Keratinocyte (primary cell): ENCODE results near the gene MTHFR. TPM values are rescaled to one million over a fixed set of nuclear protein-coding genes. Genes with fewer than 3 reads are reported as not detected.

Experiments used
- DNase-seq: peaks from one replicate; pipeline ENCODE4 v3.0.0-alpha.2; 2011; ENCODE audit warnings: low read depth, missing footprints, low spot score
- FAIRE-seq: peaks from 2 replicates; lab custom pipeline; 2011; peaks lifted over from hg19 to GRCh38; lab: Jason Lieb, UNC
- H2AFZ ChIP-seq: 2 replicates; pipeline ENCODE4 v1.6.0; 2012; ENCODE audit warnings: low read length, control low read depth, inconsistent platforms; ENCODE audit not compliant: control insufficient read depth
- H3K27ac ChIP-seq: 2 replicates; pipeline ENCODE4 v1.5.1; 2011; ENCODE audit warnings: low read length; ENCODE audit not compliant: control insufficient read depth, insufficient read depth
- H3K27me3 ChIP-seq: 3 replicates; pipeline ENCODE4 v1.6.0; 2011; ENCODE audit warnings: low read length; ENCODE audit not compliant: control insufficient read depth, insufficient read depth; ENCODE audit errors: extremely low read depth
- H3K36me3 ChIP-seq, 2 experiments: 2 replicates in 1 of 2; 3 replicates in 1 of 2; pipeline ENCODE4 v1.5.1; 2011; ENCODE audit warnings: low read length in 2 of 2, mild to moderate bottlenecking in 1 of 2; ENCODE audit not compliant: control insufficient read depth in 2 of 2, insufficient read depth in 2 of 2; ENCODE audit errors: extremely low read depth in 1 of 2
- H3K4me1 ChIP-seq: 3 replicates; pipeline ENCODE4 v1.5.1; 2011; ENCODE audit warnings: low read length; ENCODE audit not compliant: control insufficient read depth, insufficient read depth; ENCODE audit errors: extremely low read depth
- H3K4me2 ChIP-seq: 3 replicates; pipeline ENCODE4 v1.6.0; 2011; ENCODE audit warnings: low read depth, low read length; ENCODE audit not compliant: control insufficient read depth, insufficient read depth; ENCODE audit errors: extremely low read depth
- H3K4me3 ChIP-seq, 3 experiments: fragments of 200-600 bp in 1 of 3; sonication (generic) in 1 of 3; 2 replicates in 2 of 3; 3 replicates in 1 of 3; pipeline ENCODE4 v1.5.1; 2011 to 2016; ENCODE audit warnings: low read length in 3 of 3, mild to moderate bottlenecking in 3 of 3, control low read depth in 2 of 3, inconsistent platforms in 1 of 3, low read depth in 1 of 3, mixed read lengths in 1 of 3, mixed run types in 1 of 3, moderate library complexity in 1 of 3; ENCODE audit not compliant: control insufficient read depth in 2 of 3, insufficient read depth in 2 of 3; ENCODE audit errors: extremely low read depth in 1 of 3
- H3K79me2 ChIP-seq: 2 replicates; pipeline ENCODE4 v1.6.0; 2012; ENCODE audit warnings: low read length; ENCODE audit not compliant: control insufficient read depth, insufficient read depth
- H3K9ac ChIP-seq: 3 replicates; pipeline ENCODE4 v1.6.0; 2011; ENCODE audit warnings: low read length; ENCODE audit not compliant: control insufficient read depth, insufficient read depth; ENCODE audit errors: extremely low read depth
- H3K9me1 ChIP-seq: 3 replicates; pipeline ENCODE4 v1.6.0; 2011; ENCODE audit warnings: low read length; ENCODE audit not compliant: control insufficient read depth, insufficient read depth; ENCODE audit errors: extremely low read depth
- H3K9me3 ChIP-seq: 2 replicates; pipeline ENCODE4 v1.5.1; 2012; ENCODE audit warnings: low read depth, low read length; ENCODE audit not compliant: control insufficient read depth
- H4K20me1 ChIP-seq: 3 replicates; pipeline ENCODE4 v1.6.0; 2011; ENCODE audit warnings: low read length; ENCODE audit not compliant: control insufficient read depth, insufficient read depth; ENCODE audit errors: extremely low read depth
- EZH2 ChIP-seq: IDR thresholded peaks from one replicate; pipeline ENCODE4 v1.6.1; 2012; ENCODE audit warnings: inconsistent platforms, mild to moderate bottlenecking, low read length, moderate library complexity
- dilution Hi-C: fragments of 300-500 bp; cut with MboI; formaldehyde crosslinking; loops from one replicate; pipeline ENCODE4 v1.7.0; 2020; ENCODE audit warnings: low sequenced_read_pairs; ENCODE audit not compliant: extremely low pct_ligation_motif_present
- polyA plus RNA-seq, 5 experiments: library from polyadenylated mRNA; depleted of rRNA in 3 of 5; stranded (reverse) in 3 of 5; stranded (forward) in 1 of 5; unstranded in 1 of 5; fragments of >200 nt; gene quantifications; 1 replicate in 1 of 5; 2 replicates in 3 of 5; 3 replicates in 1 of 5; pipeline versions ENCODE4 v1.2.1 to v1.2.3, GENCODE V29; 2011 to 2012; ENCODE audit warnings: missing spikeins in 2 of 5, low read depth in 1 of 5, low replicate concordance in 1 of 5
- TF ChIP-seq, protein P1 (sequence below), 3 experiments: IDR thresholded peaks in 1 of 3; conservative IDR thresholded peaks in 1 of 3; optimal IDR thresholded peaks in 1 of 3; 2 replicates in 2 of 3; 3 replicates in 1 of 3; pipeline versions ENCODE3 to v1.5.1; 2011; ENCODE audit warnings: low read length in 3 of 3, mild to moderate bottlenecking in 3 of 3, moderate library complexity in 2 of 3, control low read depth in 1 of 3, inconsistent platforms in 1 of 3; ENCODE audit not compliant: insufficient read depth in 2 of 3; ENCODE audit errors: extremely low read depth in 1 of 3

MTHFR gene
- polyA plus RNA-seq, 1 donor (not counting 4 experiments of a cell fraction or from before 2014, with no cell fraction given) = 5.2 TPM

DNA sequence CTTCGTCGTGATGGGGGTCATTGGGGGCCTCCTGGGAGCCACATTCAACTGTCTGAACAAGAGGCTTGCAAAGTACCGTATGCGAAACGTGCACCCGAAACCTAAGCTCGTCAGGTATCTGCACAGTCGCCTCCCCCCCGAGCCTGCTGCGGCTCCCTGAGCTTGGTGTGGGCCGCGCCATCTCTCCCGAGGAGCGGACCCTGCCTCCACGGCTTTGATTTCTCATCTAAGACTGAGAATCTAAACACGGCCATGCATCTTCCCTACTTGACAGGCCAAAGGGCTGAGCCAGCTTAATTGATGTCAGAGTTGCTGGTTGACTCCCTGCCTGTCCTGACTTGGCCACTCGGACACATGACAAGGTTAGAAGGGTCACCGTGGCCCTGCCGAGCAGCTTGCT lies 22.7 kb upstream of the MTHFR start:
- H3K27me3 ChIP-seq = no peaks in the 10 kb centered on the region
- FAIRE-seq (no peak), DNase-seq (no peak)
- H4K20me1 ChIP-seq = no peaks in the 10 kb centered on the region
- no peak overlapping the region for H3K4me2 ChIP-seq
- dilution Hi-C loops = no loop called here
- H3K4me3 ChIP-seq = no peak overlapping the region
- peaks cover 56 to 58% of the 10 kb centered on the region in 2 experiments for H3K36me3 ChIP-seq
- H3K27ac ChIP-seq = no peak overlapping the region
- no peaks in the 10 kb centered on the region for H3K9me3 ChIP-seq
- TF ChIP-seq, protein P1, sequence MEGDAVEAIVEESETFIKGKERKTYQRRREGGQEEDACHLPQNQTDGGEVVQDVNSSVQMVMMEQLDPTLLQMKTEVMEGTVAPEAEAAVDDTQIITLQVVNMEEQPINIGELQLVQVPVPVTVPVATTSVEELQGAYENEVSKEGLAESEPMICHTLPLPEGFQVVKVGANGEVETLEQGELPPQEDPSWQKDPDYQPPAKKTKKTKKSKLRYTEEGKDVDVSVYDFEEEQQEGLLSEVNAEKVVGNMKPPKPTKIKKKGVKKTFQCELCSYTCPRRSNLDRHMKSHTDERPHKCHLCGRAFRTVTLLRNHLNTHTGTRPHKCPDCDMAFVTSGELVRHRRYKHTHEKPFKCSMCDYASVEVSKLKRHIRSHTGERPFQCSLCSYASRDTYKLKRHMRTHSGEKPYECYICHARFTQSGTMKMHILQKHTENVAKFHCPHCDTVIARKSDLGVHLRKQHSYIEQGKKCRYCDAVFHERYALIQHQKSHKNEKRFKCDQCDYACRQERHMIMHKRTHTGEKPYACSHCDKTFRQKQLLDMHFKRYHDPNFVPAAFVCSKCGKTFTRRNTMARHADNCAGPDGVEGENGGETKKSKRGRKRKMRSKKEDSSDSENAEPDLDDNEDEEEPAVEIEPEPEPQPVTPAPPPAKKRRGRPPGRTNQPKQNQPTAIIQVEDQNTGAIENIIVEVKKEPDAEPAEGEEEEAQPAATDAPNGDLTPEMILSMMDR (optimal IDR thresholded peaks at IDR 0.05 in 1 of 3, IDR thresholded peaks at IDR 0.05 in 1 of 3, conservative IDR thresholded peaks at IDR 0.05 in 1 of 3; ENCODE audit: extremely low read depth in 1 of 3, insufficient read depth in 2 of 3, low read length in 3 of 3) = no peak
- no peak for TF ChIP-seq EZH2
- no peak overlapping the region for H3K9ac ChIP-seq
- no peak overlapping the region for H2AFZ ChIP-seq
- no peaks in the 10 kb centered on the region for H3K79me2 ChIP-seq
- no peaks in the 10 kb centered on the region for H3K9me1 ChIP-seq
- no peaks in the 10 kb centered on the region for H3K4me1 ChIP-seq

DNA sequence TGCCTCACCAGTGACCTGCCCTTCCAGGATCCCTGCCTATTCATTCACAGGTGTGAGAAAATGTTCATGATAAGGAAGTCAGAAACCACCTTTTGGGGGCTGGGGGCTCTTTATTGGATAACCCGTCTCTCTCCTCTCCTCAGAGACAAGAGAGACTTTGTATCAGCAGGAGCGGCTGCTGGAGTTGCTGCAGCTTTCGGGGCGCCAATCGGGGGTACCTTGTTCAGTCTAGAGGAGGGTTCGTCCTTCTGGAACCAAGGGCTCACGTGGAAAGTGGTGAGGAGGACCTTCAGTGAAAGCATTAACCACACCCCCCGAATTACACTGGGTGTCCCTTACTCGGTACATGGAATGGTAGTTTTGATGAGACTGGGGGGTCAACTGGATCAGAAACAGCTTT lies 21.2 kb upstream of the MTHFR start:
- Histone ChIP-seq H3K4me3 (no peak overlapping the region), H3K27me3 (no peaks in the 10 kb centered on the region), H3K9ac (no peak overlapping the region), H3K9me1 (no peaks in the 10 kb centered on the region), H3K4me2 (no peak overlapping the region), H3K4me1 (no peaks in the 10 kb centered on the region), H2AFZ (no peak overlapping the region), H3K9me3 (no peaks in the 10 kb centered on the region), H3K79me2 (no peaks in the 10 kb centered on the region), H3K36me3 (peaks cover 47 to 57% of the 10 kb centered on the region in 2 experiments), H4K20me1 (no peaks in the 10 kb centered on the region), H3K27ac (no peak overlapping the region)
- no peak for TF ChIP-seq EZH2
- FAIRE-seq (no peak), DNase-seq (no peak)
- dilution Hi-C loops = no loop called here

DNA sequence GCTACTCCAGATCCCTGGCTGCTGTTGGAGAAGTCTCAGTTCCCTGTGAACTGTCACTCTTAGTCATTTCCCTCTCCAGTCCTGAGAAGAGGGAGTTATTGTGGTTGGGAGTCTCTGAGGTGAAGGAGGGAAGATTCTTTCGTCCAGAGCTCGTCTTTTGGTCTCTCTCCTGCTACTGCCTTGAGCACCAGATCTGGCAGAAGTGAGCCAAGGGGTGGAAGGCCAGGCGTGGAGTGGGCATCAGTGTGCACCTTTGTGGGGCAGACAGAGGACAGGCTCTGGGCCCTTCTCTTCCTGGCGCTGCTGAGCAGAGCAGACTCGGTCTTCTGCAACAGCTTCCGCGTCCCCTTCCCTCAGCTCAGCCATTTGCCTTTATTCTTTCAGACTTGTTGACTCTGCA lies 19.4 kb upstream of the MTHFR start:
- H3K9me1 ChIP-seq = no peaks in the 10 kb centered on the region
- no peak overlapping the region for H3K4me2 ChIP-seq
- no peak overlapping the region for H3K27ac ChIP-seq
- no peaks in the 10 kb centered on the region for H3K27me3 ChIP-seq
- no peak for TF ChIP-seq EZH2
- TF ChIP-seq, protein P1 (optimal IDR thresholded peaks at IDR 0.05 in 1 of 3, IDR thresholded peaks at IDR 0.05 in 1 of 3, conservative IDR thresholded peaks at IDR 0.05 in 1 of 3; ENCODE audit: extremely low read depth in 1 of 3, insufficient read depth in 2 of 3, low read length in 3 of 3) = no peak
- FAIRE-seq (no peak), DNase-seq (no peak)
- no peaks in the 10 kb centered on the region for H3K79me2 ChIP-seq
- H3K9me3 ChIP-seq = no peaks in the 10 kb centered on the region
- peaks cover 7% of the 10 kb centered on the region for H3K4me1 ChIP-seq
- H3K36me3 ChIP-seq = peaks cover 47 to 48% of the 10 kb centered on the region in 2 experiments
- H3K4me3 ChIP-seq = no peak overlapping the region
- H2AFZ ChIP-seq = no peak overlapping the region
- dilution Hi-C loops = no loop called here
- H4K20me1 ChIP-seq = no peaks in the 10 kb centered on the region
- no peak overlapping the region for H3K9ac ChIP-seq
